GM12864 (cell line): ENCODE measurements around the gene ATRNL1.
A peak's percentile ranks its signal among the peaks of the same experiment; 100 is the strongest.

Experiments used
- DNase-seq: peaks from one replicate; pipeline ENCODE4 v3.0.0-alpha.2; 2011; ENCODE audit warnings: low read depth
- H3K4me3 ChIP-seq: 2 replicates; pipeline ENCODE4 v1.5.1; 2011; ENCODE audit warnings: mild to moderate bottlenecking, low read depth, low read length, control low read depth
- TF ChIP-seq, protein P1 (sequence below): IDR thresholded peaks from 2 replicates; pipeline ENCODE4 v1.5.1; 2011; ENCODE audit warnings: low read depth, mild to moderate bottlenecking, moderate library complexity, low read length, control low read depth, inconsistent platforms; ENCODE audit errors: missing control alignments

ATRNL1 gene

GRCh38 chr10:115665549-115665948 lies 572.4 kb downstream of the ATRNL1 start:
- H3K4me3 ChIP-seq = no peak overlapping the region
- TF ChIP-seq, protein P1, sequence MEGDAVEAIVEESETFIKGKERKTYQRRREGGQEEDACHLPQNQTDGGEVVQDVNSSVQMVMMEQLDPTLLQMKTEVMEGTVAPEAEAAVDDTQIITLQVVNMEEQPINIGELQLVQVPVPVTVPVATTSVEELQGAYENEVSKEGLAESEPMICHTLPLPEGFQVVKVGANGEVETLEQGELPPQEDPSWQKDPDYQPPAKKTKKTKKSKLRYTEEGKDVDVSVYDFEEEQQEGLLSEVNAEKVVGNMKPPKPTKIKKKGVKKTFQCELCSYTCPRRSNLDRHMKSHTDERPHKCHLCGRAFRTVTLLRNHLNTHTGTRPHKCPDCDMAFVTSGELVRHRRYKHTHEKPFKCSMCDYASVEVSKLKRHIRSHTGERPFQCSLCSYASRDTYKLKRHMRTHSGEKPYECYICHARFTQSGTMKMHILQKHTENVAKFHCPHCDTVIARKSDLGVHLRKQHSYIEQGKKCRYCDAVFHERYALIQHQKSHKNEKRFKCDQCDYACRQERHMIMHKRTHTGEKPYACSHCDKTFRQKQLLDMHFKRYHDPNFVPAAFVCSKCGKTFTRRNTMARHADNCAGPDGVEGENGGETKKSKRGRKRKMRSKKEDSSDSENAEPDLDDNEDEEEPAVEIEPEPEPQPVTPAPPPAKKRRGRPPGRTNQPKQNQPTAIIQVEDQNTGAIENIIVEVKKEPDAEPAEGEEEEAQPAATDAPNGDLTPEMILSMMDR = no peak
- no peak for DNase-seq

GRCh38 chr10:115674496-115674895 lies 581.3 kb downstream of the ATRNL1 start:
- H3K4me3 ChIP-seq = no peak overlapping the region
- TF ChIP-seq, protein P1 = no peak
- DNase-seq = no peak

DNA sequence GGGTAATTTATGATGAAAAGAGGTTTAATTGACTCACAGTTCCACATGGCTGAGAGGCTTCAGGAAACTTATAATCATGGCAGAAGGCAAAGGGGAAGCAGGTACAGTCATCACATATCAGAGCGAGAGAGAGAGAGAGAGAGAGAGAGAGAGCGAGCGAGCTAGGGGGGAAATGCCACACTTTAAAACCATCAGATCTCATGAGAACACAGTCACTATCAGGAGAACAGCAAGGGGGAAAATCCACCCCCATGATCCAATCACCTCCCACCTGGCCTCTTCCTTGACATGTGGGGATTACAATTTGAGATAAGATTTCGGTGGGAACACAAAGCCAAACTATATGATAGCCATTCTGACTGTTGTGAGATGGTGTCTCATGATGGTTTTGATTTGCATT lies 603.6 kb downstream of the ATRNL1 start:
- no peak for DNase-seq
- no peak overlapping the region for H3K4me3 ChIP-seq

GRCh38 chr10:115706026-115706425 lies 612.9 kb downstream of the ATRNL1 start:
- H3K4me3 ChIP-seq = no peak overlapping the region
- TF ChIP-seq, protein P1 = no peak
- DNase-seq = no peak

More for the DNA sequence above, 603.6 kb downstream of the ATRNL1 start:
- TF ChIP-seq, protein P1 = no peak

- TF ChIP-seq, protein P1 = peak; percentile 29
- H3K4me3 ChIP-seq = no peak overlapping the region
- DNase-seq = no peak
Measured at GRCh38 chr10:115706488-115707076, 613.4 kb downstream of the ATRNL1 start.

DNA sequence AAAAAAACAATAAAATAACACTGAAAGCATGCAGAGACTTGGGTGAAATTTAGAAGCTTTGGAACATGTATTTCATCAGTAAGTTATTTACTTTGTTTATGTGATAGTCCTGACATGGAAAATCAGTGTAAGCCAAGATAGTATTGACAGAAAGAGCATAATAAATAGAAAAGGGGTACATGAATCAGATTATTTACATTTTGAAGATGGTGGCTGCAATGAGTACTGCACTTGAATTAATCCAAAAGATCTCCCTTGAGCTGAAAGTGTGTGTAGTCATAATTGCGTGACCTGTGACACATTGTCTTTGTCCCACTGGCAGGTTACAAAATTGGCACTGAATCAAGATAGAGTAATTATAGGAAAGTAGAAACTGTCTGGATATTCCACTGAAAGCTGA lies 617.0 kb downstream of the ATRNL1 start:
- TF ChIP-seq, protein P1 = no peak
- no peak for DNase-seq
- H3K4me3 ChIP-seq = no peak overlapping the region

GRCh38 chr10:115711306-115711705 lies 618.1 kb downstream of the ATRNL1 start:
- TF ChIP-seq, protein P1 = no peak
- H3K4me3 ChIP-seq = no peak overlapping the region
- no peak for DNase-seq
